ENCODE data around the gene ACOXL. TPM values are rescaled to one million over a fixed set of nuclear protein-coding genes. Genes with fewer than 3 reads are reported as not detected.
A peak's percentile ranks its signal among the peaks of the same experiment; 100 is the strongest.

The ACOXL gene
- total RNA-seq, 1 donor from 2014 or later, result 0.23 TPM

DNA sequence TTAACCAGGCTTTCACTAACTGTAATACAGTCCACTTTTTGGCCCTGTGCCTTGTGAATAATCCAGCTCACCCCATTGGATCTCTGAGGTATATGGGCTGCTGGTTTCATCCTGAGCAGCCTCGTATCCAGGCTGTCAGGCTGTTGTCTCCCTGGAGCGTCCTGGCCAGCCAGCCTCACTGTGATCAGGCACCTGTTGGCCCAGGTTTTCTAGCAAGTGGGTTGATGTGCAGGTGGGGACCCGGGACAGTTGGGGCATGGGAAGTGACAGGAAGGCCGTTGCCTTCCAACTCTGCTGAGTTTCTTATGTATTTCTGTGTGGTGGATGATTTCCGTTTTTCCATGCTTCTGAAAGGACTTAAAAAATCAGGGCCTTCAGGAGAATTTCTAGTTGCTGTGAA is 132.4 kb downstream of the ACOXL start:
- Histone ChIP-seq H4K20me1 (ENCODE audit: insufficient read depth, low read length) (no peaks in the 10 kb centered on the region), H3K4me1 (ENCODE audit: insufficient read depth, low read length) (peaks cover 11% of the 10 kb centered on the region), H2AFZ (ENCODE audit: low read depth, low read length) (no peak overlapping the region), H3K4me3 (ENCODE audit: insufficient read depth, low read depth, low read length) (no peak overlapping the region), H3K36me3 (ENCODE audit: insufficient read depth, low read length) (no peaks in the 10 kb centered on the region), H3K27me3 (ENCODE audit: insufficient read depth, low read length) (peaks cover 35% of the 10 kb centered on the region), H3K79me2 (ENCODE audit: insufficient read depth, low read length) (no peaks in the 10 kb centered on the region), H3K4me2 (ENCODE audit: low read length) (no peak overlapping the region), H3K9me3 (ENCODE audit: insufficient read depth, low read depth, low read length) (no peaks in the 10 kb centered on the region), H3K9ac (ENCODE audit: low read length) (no peak overlapping the region), H3K27ac (ENCODE audit: low read depth, low read length) (no peak overlapping the region)
- H3K9me3 Mint-ChIP-seq (ENCODE audit: unreplicated experiment), result no peaks in the 10 kb centered on the region
- H3K27me3 Mint-ChIP-seq (ENCODE audit: low read depth, unreplicated experiment), result peaks cover 44% of the 10 kb centered on the region
- FAIRE-seq (no peak), DNase-seq (ENCODE audit: low read depth) (no peak)
- H3K27ac Mint-ChIP-seq (ENCODE audit: unreplicated experiment), result no peak overlapping the region
- H3K4me3 Mint-ChIP-seq (ENCODE audit: unreplicated experiment), result no peak overlapping the region
- H3K36me3 Mint-ChIP-seq (ENCODE audit: low read depth, unreplicated experiment), result no peaks in the 10 kb centered on the region
- H3K4me1 Mint-ChIP-seq (ENCODE audit: low read depth, unreplicated experiment), result peaks cover 14% of the 10 kb centered on the region
- TF ChIP-seq EZH2 (IDR thresholded peaks at IDR 0.05; ENCODE audit: insufficient read depth, low read length), result no peak
- TF ChIP-seq, protein P1, sequence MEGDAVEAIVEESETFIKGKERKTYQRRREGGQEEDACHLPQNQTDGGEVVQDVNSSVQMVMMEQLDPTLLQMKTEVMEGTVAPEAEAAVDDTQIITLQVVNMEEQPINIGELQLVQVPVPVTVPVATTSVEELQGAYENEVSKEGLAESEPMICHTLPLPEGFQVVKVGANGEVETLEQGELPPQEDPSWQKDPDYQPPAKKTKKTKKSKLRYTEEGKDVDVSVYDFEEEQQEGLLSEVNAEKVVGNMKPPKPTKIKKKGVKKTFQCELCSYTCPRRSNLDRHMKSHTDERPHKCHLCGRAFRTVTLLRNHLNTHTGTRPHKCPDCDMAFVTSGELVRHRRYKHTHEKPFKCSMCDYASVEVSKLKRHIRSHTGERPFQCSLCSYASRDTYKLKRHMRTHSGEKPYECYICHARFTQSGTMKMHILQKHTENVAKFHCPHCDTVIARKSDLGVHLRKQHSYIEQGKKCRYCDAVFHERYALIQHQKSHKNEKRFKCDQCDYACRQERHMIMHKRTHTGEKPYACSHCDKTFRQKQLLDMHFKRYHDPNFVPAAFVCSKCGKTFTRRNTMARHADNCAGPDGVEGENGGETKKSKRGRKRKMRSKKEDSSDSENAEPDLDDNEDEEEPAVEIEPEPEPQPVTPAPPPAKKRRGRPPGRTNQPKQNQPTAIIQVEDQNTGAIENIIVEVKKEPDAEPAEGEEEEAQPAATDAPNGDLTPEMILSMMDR (IDR thresholded peaks at IDR 0.05; ENCODE audit: insufficient read depth, low read depth, low read length), result no peak

DNA sequence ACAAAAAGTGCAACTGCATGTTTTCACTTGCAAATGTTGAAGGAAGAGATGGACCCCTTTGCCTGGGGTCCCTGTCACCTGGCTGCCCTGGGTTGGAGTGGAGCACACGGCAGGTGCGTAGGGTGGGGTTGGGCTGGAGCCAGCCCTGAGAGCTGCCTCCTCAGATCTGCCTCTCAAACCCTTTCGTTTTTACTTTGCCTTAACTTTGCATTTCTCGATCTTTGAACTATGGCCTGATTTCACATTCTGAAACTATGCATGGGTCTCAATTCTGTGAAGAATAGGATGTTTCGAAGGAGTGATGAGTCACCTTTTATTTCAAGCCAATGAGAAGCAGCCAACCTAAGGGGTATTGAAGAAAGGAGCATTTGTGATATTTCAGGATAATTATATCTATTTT is 132.8 kb downstream of the ACOXL start:
- Mint-ChIP-seq H3K27ac (ENCODE audit: unreplicated experiment) (no peak overlapping the region), H3K27me3 (ENCODE audit: low read depth, unreplicated experiment) (peaks cover 42% of the 10 kb centered on the region), H3K36me3 (ENCODE audit: low read depth, unreplicated experiment) (no peaks in the 10 kb centered on the region), H3K9me3 (ENCODE audit: unreplicated experiment) (no peaks in the 10 kb centered on the region), H3K4me1 (ENCODE audit: low read depth, unreplicated experiment) (peaks cover 15% of the 10 kb centered on the region), H3K4me3 (ENCODE audit: unreplicated experiment) (no peak overlapping the region)
- peaks cover 11% of the 10 kb centered on the region for H3K4me1 ChIP-seq (ENCODE audit: insufficient read depth, low read length)
- TF ChIP-seq, protein P1 (IDR thresholded peaks at IDR 0.05; ENCODE audit: insufficient read depth, low read depth, low read length), result no peak
- TF ChIP-seq EZH2 (IDR thresholded peaks at IDR 0.05; ENCODE audit: insufficient read depth, low read length), result no peak
- no peak overlapping the region for H3K27ac ChIP-seq (ENCODE audit: low read depth, low read length)
- no peaks in the 10 kb centered on the region for H3K36me3 ChIP-seq (ENCODE audit: insufficient read depth, low read length)
- no peak overlapping the region for H2AFZ ChIP-seq (ENCODE audit: low read depth, low read length)
- no peak overlapping the region for H3K9ac ChIP-seq (ENCODE audit: low read length)
- H4K20me1 ChIP-seq (ENCODE audit: insufficient read depth, low read length), result no peaks in the 10 kb centered on the region
- H3K4me2 ChIP-seq (ENCODE audit: low read length), result peak overlapping the region; percentile 13
- FAIRE-seq, result no peak
- H3K27me3 ChIP-seq (ENCODE audit: insufficient read depth, low read length), result peaks cover 33% of the 10 kb centered on the region
- DNase-seq (ENCODE audit: low read depth), result no peak
- no peaks in the 10 kb centered on the region for H3K9me3 ChIP-seq (ENCODE audit: insufficient read depth, low read depth, low read length)
- H3K4me3 ChIP-seq (ENCODE audit: insufficient read depth, low read depth, low read length), result no peak overlapping the region
- no peaks in the 10 kb centered on the region for H3K79me2 ChIP-seq (ENCODE audit: insufficient read depth, low read length)

DNA sequence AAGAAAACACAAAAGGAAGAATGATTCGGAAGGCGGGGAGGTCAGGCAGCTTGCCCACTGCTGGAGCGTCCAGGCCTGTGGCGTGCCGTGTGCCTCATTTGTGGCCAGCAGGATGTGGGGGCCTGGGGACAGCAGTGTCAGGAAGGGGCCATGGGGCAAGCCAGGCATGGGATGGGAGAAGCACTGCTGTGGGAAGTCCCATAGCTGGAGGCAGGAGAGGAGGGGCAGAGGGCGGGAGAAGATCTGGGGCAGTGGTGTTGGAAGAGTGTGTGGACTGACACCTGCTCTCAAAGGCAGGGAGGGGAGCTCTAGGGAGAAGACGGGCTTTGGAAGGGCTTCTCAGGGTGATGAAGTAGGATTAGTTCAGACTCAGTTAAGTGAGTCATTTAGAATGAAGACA is 133.7 kb downstream of the ACOXL start:
- Histone ChIP-seq H3K9me3 (ENCODE audit: insufficient read depth, low read depth, low read length) (no peaks in the 10 kb centered on the region), H3K27me3 (ENCODE audit: insufficient read depth, low read length) (peaks cover 26% of the 10 kb centered on the region), H3K4me1 (ENCODE audit: insufficient read depth, low read length) (peaks cover 11% of the 10 kb centered on the region), H4K20me1 (ENCODE audit: insufficient read depth, low read length) (no peaks in the 10 kb centered on the region), H3K27ac (ENCODE audit: low read depth, low read length) (no peak overlapping the region), H3K9ac (ENCODE audit: low read length) (no peak overlapping the region), H2AFZ (ENCODE audit: low read depth, low read length) (no peak overlapping the region), H3K79me2 (ENCODE audit: insufficient read depth, low read length) (no peaks in the 10 kb centered on the region), H3K4me3 (ENCODE audit: insufficient read depth, low read depth, low read length) (no peak overlapping the region), H3K4me2 (ENCODE audit: low read length) (no peak overlapping the region), H3K36me3 (ENCODE audit: insufficient read depth, low read length) (no peaks in the 10 kb centered on the region)
- no peaks in the 10 kb centered on the region for H3K36me3 Mint-ChIP-seq (ENCODE audit: low read depth, unreplicated experiment)
- H3K4me3 Mint-ChIP-seq (ENCODE audit: unreplicated experiment), result no peak overlapping the region
- no peak for TF ChIP-seq EZH2 (IDR thresholded peaks at IDR 0.05; ENCODE audit: insufficient read depth, low read length)
- TF ChIP-seq, protein P1 (IDR thresholded peaks at IDR 0.05; ENCODE audit: insufficient read depth, low read depth, low read length), result no peak
- H3K9me3 Mint-ChIP-seq (ENCODE audit: unreplicated experiment), result no peaks in the 10 kb centered on the region
- FAIRE-seq, result no peak
- H3K27me3 Mint-ChIP-seq (ENCODE audit: low read depth, unreplicated experiment), result peaks cover 37% of the 10 kb centered on the region
- H3K4me1 Mint-ChIP-seq (ENCODE audit: low read depth, unreplicated experiment), result peaks cover 15% of the 10 kb centered on the region
- no peak for DNase-seq (ENCODE audit: low read depth)
- no peak overlapping the region for H3K27ac Mint-ChIP-seq (ENCODE audit: unreplicated experiment)

All from astrocyte (in vitro differentiated cells and primary cell).